MM.1S (cell line): Measurements from ENCODE around the gene TPM4.

Source experiments
- DNase-seq: peaks from one replicate; pipeline ENCODE4 v3.0.0-alpha.2; 2015
- H2AFZ ChIP-seq: fragments of 300-600 bp; sonication (generic); 2 replicates; pipeline ENCODE4 v1.6.0; 2016; ENCODE audit warnings: antibody characterized with exemption, low read length
- H3F3A ChIP-seq: fragments of 300-600 bp; sonication (generic); 2 replicates; pipeline ENCODE4 v1.6.1; 2016; ENCODE audit warnings: mild to moderate bottlenecking, antibody characterized with exemption, low read length, moderate library complexity, mixed read lengths; ENCODE audit not compliant: insufficient read depth
- H3K27ac ChIP-seq: fragments of 300-600 bp; sonication (generic); 2 replicates; pipeline ENCODE4 v1.5.1; 2016; ENCODE audit warnings: mild to moderate bottlenecking, low read length
- H3K27me3 ChIP-seq: fragments of 300-600 bp; sonication (generic); replicated peaks from 2 replicates; pipeline ENCODE4 v1.6.0; 2016; ENCODE audit warnings: low read length; ENCODE audit not compliant: insufficient read depth
- H3K36me3 ChIP-seq: fragments of 300-600 bp; sonication (generic); replicated peaks from 2 replicates; pipeline ENCODE4 v1.6.1; 2016; ENCODE audit warnings: mild to moderate bottlenecking, low read length, mixed read lengths; ENCODE audit not compliant: insufficient read depth
- H3K4me1 ChIP-seq: fragments of 300-600 bp; sonication (generic); 2 replicates; pipeline ENCODE4 v1.6.1; 2016; ENCODE audit warnings: low read length, mixed read lengths
- H3K4me2 ChIP-seq: fragments of 300-600 bp; sonication (generic); 2 replicates; pipeline ENCODE4 v1.6.0; 2016; ENCODE audit warnings: low read depth, low read length
- H3K4me3 ChIP-seq: fragments of 300-600 bp; sonication (generic); 2 replicates; pipeline ENCODE4 v1.5.1; 2016; ENCODE audit warnings: low read length, mixed read lengths
- H3K79me2 ChIP-seq: fragments of 300-600 bp; sonication (generic); 2 replicates; pipeline ENCODE4 v1.6.1; 2016; ENCODE audit warnings: mixed run types, low read length, mixed read lengths
- H3K9ac ChIP-seq: fragments of 300-600 bp; sonication (generic); 2 replicates; pipeline ENCODE4 v1.6.1; 2016; ENCODE audit warnings: low read length, mixed read lengths
- H3K9me2 ChIP-seq: fragments of 300-600 bp; sonication (generic); replicated peaks from 2 replicates; pipeline ENCODE4 v1.6.1; 2016; ENCODE audit warnings: mild to moderate bottlenecking, low read length, mixed read lengths; ENCODE audit not compliant: insufficient read depth
- H3K9me3 ChIP-seq: fragments of 300-600 bp; sonication (generic); replicated peaks from 2 replicates; pipeline ENCODE4 v1.6.1; 2016; ENCODE audit warnings: mild to moderate bottlenecking, low read length, mixed read lengths; ENCODE audit not compliant: insufficient read depth
- H4K20me1 ChIP-seq: fragments of 300-600 bp; sonication (generic); 2 replicates; pipeline ENCODE4 v1.6.1; 2016; ENCODE audit warnings: mild to moderate bottlenecking, low read length, moderate library complexity, mixed read lengths; ENCODE audit not compliant: insufficient read depth
- EZH2 ChIP-seq: fragments of 300-600 bp; sonication (generic); optimal IDR thresholded peaks from 2 replicates; pipeline ENCODE3; 2017; ENCODE audit warnings: low read depth, mild to moderate bottlenecking, antibody characterized with exemption, low read length, mixed read lengths
- EZH2phosphoT487 ChIP-seq: fragments of 300-600 bp; sonication (generic); IDR thresholded peaks from 2 replicates; pipeline ENCODE4 v1.6.1; 2018; ENCODE audit warnings: antibody characterized with exemption, low read length
- TF ChIP-seq, protein P1 (sequence below): fragments of 300-600 bp; sonication (generic); IDR thresholded peaks from 2 replicates; pipeline ENCODE4 v1.5.1; 2016; ENCODE audit warnings: antibody characterized with exemption, low read length, mixed read lengths

Gene TPM4

DNA sequence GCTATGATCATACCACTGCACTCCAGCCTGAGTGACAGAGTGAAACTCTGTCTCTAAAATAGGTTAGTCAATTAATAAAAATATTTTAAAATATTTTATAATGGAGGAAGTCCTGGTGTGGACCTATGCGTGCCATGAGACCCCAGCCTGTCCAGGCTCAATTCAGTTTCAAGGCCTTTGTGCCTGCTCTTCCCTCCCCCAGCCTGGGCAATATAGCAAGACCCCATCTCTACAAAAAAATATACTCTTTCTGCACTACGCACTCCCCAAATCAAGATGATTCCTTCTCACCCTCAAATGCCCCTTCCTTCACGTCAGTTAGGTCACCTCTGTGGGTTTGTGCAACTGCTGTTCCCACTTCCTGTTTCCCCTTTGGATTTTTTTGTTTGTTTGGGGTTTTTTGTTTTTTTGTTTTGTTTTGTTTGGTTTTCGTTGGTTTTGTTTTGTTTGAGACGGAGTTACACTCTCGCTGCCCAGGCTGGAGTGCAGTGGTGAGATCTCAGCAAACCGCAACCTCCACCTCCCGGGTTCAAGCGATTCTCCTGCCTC lies 65.8 kb downstream of the TPM4 start:
- Histone ChIP-seq H3K9ac (no peak overlapping the region), H2AFZ (no peak overlapping the region), H3K36me3 (no peaks in the 10 kb centered on the region), H3K79me2 (peaks cover 33% of the 10 kb centered on the region), H4K20me1 (no peaks in the 10 kb centered on the region), H3K4me2 (no peak overlapping the region), H3K27me3 (no peaks in the 10 kb centered on the region), H3K4me1 (peaks cover 35% of the 10 kb centered on the region), H3K9me2 (no peaks in the 10 kb centered on the region), H3K9me3 (no peaks in the 10 kb centered on the region), H3F3A (peaks cover 59% of the 10 kb centered on the region), H3K4me3 (no peak overlapping the region), H3K27ac (peak overlapping the region; percentile 98; the same call in 1 of the 2 replicates)
- DNase-seq = no peak
- TF ChIP-seq, protein P1, sequence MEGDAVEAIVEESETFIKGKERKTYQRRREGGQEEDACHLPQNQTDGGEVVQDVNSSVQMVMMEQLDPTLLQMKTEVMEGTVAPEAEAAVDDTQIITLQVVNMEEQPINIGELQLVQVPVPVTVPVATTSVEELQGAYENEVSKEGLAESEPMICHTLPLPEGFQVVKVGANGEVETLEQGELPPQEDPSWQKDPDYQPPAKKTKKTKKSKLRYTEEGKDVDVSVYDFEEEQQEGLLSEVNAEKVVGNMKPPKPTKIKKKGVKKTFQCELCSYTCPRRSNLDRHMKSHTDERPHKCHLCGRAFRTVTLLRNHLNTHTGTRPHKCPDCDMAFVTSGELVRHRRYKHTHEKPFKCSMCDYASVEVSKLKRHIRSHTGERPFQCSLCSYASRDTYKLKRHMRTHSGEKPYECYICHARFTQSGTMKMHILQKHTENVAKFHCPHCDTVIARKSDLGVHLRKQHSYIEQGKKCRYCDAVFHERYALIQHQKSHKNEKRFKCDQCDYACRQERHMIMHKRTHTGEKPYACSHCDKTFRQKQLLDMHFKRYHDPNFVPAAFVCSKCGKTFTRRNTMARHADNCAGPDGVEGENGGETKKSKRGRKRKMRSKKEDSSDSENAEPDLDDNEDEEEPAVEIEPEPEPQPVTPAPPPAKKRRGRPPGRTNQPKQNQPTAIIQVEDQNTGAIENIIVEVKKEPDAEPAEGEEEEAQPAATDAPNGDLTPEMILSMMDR = no peak
- TF ChIP-seq EZH2 (no peak), EZH2phosphoT487 (no peak)

DNA sequence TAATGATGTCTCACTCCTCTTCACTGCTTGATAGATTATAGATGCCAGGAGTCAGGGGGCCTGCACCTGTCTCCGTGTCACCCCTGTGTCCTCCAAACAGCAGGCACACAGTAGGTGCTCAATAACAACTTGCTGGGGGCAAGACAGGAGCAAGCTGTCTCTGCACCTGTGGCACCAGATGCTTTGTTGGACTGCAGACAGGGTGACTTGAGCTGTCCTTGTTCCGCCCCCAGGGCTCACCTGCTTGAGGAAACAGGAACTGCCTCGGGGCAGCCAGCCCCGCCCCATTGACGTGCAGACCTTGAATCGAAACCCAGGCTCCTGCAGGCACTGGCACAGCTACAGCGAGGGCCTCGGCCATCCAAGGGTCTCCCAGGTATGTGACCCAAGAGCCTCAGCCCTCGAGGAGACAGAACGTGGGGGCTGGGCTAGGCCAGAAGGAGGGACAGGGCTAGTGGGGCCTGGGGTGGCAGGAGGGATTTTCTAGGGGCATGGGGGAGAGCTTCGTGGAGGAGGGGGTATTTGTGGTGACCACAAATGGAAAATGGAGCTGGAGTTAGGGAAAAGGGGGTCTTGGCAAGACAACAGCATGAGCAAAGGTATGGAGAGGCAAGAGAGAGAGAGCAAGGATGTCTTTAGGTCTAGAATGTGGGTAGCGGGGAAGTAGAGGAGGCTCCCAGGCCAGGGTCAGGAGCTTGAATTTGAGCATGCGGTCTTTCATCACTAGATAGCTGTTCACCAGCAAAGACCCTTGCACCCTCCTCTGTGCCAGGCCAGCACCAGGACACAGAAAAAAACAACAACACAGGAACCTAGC lies 67.3 kb downstream of the TPM4 start, which contains the start of gene HSH2D:
HSH2D (plus strand) TSS at position 287 of the 817 bp plus-strand sequence. CDS start 5,066 bp downstream, outside the sequence.
- Histone ChIP-seq H3K36me3 (no peaks in the 10 kb centered on the region), H3K4me1 (peaks cover 46% of the 10 kb centered on the region), H3K27me3 (no peaks in the 10 kb centered on the region), H4K20me1 (no peaks in the 10 kb centered on the region), H3K9ac (peak within 1 kb of the TSS; percentile 98), H3K4me2 (peak within 1 kb of the TSS; percentile 86), H3K9me2 (no peaks in the 10 kb centered on the region), H3K9me3 (no peaks in the 10 kb centered on the region), H3K79me2 (peaks cover 48% of the 10 kb centered on the region), H3K27ac (peak within 1 kb of the TSS; percentile 98), H3F3A (peaks cover 73% of the 10 kb centered on the region), H2AFZ (no peak within 1 kb of the TSS), H3K4me3 (peak within 1 kb of the TSS; percentile 92)
- no peak for TF ChIP-seq EZH2
- DNase-seq = peak; percentile 99

DNA sequence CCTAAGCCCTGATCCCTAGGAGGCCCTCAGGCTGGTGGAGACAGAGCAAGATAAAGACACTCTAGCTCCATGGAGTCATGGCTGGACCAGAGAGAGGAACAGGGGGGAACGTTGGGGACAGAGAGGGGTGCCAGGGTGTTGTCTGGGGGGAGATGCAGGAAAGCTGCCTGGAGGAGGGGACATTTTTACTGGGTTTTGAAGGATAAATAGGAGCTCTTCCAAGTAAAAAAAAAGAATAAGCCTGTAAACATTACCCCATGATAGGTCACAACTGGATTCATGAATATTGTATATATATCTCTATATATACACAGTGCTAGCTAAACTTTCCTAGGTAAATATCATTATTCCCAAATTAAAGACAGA lies 67.9 kb downstream of the TPM4 start:
- Histone ChIP-seq H4K20me1 (no peaks in the 10 kb centered on the region), H3K4me3 (peak overlapping the region; percentile 92), H3K9ac (peak overlapping the region; percentile 98), H3K36me3 (peaks cover 3% of the 10 kb centered on the region; the same call in 1 of the 2 replicates), H3K9me2 (no peaks in the 10 kb centered on the region), H3K4me1 (peaks cover 52% of the 10 kb centered on the region), H2AFZ (no peak overlapping the region), H3K4me2 (peak overlapping the region; percentile 86), H3F3A (peaks cover 79% of the 10 kb centered on the region), H3K27ac (peak overlapping the region; percentile 98), H3K79me2 (peaks cover 53% of the 10 kb centered on the region), H3K9me3 (no peaks in the 10 kb centered on the region), H3K27me3 (no peaks in the 10 kb centered on the region)
- DNase-seq = no peak
- TF ChIP-seq EZH2 (no peak), EZH2phosphoT487 (no peak)
- TF ChIP-seq, protein P1 = no peak
